Rectal smooth muscle tissue (tissue), 1 donor: Measurements from ENCODE around the gene APLF.
"Not testable (repeated sequence)": the region's sequence is repeated elsewhere in the genome, so short reads cannot be mapped to it uniquely, and the experiment has no call there.

Source experiments
- H3K27ac ChIP-seq: one replicate; pipeline ENCODE4 v1.7.0; 2013; ENCODE audit warnings: low read depth, low read length, inconsistent platforms
- H3K27me3 ChIP-seq: one replicate; pipeline ENCODE4 v1.7.0; 2013; ENCODE audit warnings: low read length; ENCODE audit not compliant: control insufficient read depth, insufficient read depth
- H3K36me3 ChIP-seq: one replicate; pipeline ENCODE4 v1.7.0; 2013; ENCODE audit warnings: low read length; ENCODE audit not compliant: control insufficient read depth, insufficient read depth
- H3K4me1 ChIP-seq: one replicate; pipeline ENCODE4 v1.7.0; 2013; ENCODE audit warnings: low read length; ENCODE audit not compliant: control insufficient read depth, insufficient read depth
- H3K4me3 ChIP-seq: one replicate; pipeline ENCODE4 v1.7.0; 2013; ENCODE audit warnings: low read length
- H3K9ac ChIP-seq: one replicate; pipeline ENCODE4 v1.7.0; 2013; ENCODE audit warnings: low read length

APLF gene

DNA sequence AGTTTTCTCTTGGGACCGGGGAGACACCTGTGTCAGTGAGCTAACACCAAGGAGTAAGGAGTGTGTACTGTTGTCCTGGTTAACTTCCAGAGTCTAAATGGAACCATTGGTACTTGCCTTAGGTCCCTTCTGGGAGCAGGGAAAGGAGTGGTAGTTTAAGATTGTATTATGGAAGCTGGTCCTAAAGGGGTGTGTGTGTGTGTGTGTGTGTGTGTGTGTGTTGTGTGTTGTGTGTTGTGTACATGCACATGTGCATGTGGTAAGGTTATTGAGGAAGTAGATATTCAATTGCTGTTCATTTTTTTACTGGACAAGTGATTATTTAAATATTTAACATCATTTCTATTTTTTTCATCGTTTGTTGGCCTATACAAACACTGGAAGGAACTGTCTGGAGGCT is 1.4 kb downstream of the APLF start:
- Histone ChIP-seq H3K9ac (no peak overlapping the region), H3K27me3 (no peaks in the 10 kb centered on the region), H3K4me3 (no peak overlapping the region), H3K4me1 (no peaks in the 10 kb centered on the region), H3K36me3 (no peaks in the 10 kb centered on the region), H3K27ac (no peak overlapping the region)

DNA sequence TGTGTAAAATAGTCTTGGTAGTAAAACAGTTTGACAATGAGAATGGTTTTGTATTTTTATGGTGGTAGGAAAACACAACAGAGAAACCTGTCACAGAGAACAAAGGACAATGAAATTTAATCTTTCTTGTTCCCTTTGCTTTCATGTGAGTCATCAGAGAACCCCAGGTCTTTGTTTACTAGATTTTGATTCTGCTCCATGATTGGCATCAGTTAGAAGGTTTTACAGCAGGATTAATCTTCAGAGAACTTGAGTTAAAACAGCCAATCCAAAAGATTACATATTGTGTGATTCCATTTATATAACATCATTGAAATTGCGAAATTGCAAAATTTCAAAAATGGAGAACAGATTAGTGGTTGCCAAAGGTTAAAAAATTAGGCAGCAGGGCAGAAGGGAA is 2.5 kb downstream of the APLF start:
- Histone ChIP-seq H3K36me3 (no peaks in the 10 kb centered on the region), H3K27ac (no peak overlapping the region), H3K4me1 (no peaks in the 10 kb centered on the region), H3K4me3 (no peak overlapping the region), H3K9ac (no peak overlapping the region), H3K27me3 (no peaks in the 10 kb centered on the region)

GRCh38 chr2:68471385-68471784 is 4.0 kb downstream of the APLF start:
- no peak overlapping the region for H3K27ac ChIP-seq
- no peak overlapping the region for H3K9ac ChIP-seq
- no peak overlapping the region for H3K4me3 ChIP-seq
- no peaks in the 10 kb centered on the region for H3K36me3 ChIP-seq
- no peaks in the 10 kb centered on the region for H3K4me1 ChIP-seq
- H3K27me3 ChIP-seq = no peaks in the 10 kb centered on the region

DNA sequence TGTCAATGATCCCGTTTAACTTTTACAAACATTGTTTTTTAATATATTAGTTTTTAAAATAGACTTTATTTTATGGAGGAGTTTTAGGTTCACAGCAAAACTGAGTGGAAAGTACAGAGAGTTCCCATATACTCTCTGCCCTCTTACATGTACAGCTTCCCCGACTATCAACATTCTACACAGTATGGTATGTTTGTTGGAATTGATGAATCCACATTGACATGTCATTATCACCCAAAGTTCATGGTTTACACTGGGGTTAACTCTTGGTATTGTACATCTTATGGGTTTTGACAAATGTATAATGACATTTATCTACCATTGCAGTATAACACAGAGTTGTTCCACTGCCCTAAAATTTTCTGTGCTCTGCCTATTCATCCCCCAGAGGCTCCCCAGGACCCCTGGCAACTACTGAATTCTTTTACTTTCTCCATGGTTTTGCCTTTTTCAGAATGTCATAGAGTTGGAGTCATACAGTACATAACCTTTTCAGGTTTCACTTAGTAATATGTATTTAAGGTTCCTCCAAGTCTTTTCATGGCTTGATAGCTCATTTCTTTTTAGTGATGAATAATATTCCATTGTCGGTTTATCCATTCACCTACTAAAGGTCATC is 5.5 kb downstream of the APLF start:
- Histone ChIP-seq H3K4me1 (no peaks in the 10 kb centered on the region), H3K4me3 (no peak overlapping the region), H3K27me3 (no peaks in the 10 kb centered on the region), H3K27ac (no peak overlapping the region), H3K36me3 (no peaks in the 10 kb centered on the region), H3K9ac (no peak overlapping the region)

- Histone ChIP-seq H3K4me3 (no peak overlapping the region), H3K27ac (no peak overlapping the region), H3K9ac (no peak overlapping the region), H3K36me3 (no peaks in the 10 kb centered on the region), H3K27me3 (no peaks in the 10 kb centered on the region), H3K4me1 (no peaks in the 10 kb centered on the region)
Measured at GRCh38 chr2:68475110-68475509, 7.7 kb downstream of the APLF start.

- Histone ChIP-seq H3K9ac (no peak overlapping the region), H3K27me3 (no peaks in the 10 kb centered on the region), H3K36me3 (no peaks in the 10 kb centered on the region), H3K4me1 (no peaks in the 10 kb centered on the region), H3K27ac (no peak overlapping the region), H3K4me3 (no peak overlapping the region)
Measured at GRCh38 chr2:68475576-68475975, 8.2 kb downstream of the APLF start.

DNA sequence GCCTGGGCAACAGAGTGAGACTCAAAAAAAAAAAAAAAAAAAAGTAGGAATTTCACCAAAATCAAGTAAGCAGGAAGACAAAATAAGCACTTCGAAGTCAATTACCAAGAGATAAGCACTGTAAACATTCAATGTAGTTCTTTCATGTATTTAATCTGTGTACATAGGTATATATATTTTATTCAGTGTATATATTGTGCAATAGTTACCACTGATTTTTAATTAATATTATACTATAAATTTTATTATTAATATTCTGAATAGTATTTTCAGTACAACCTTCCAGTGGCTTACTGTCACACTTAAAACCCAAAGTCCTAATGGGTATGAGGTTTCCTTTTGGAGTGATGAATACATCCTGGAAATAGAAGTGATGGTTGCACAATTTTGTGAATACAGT is 9.1 kb downstream of the APLF start:
- no peak overlapping the region for H3K9ac ChIP-seq
- no peaks in the 10 kb centered on the region for H3K36me3 ChIP-seq
- no peaks in the 10 kb centered on the region for H3K27me3 ChIP-seq
- H3K27ac ChIP-seq = no peak overlapping the region
- H3K4me1 ChIP-seq = no peaks in the 10 kb centered on the region
- H3K4me3 ChIP-seq = no peak overlapping the region

- no peak overlapping the region for H3K27ac ChIP-seq
- no peak overlapping the region for H3K9ac ChIP-seq
- no peaks in the 10 kb centered on the region for H3K4me1 ChIP-seq
- H3K4me3 ChIP-seq = no peak overlapping the region
- H3K36me3 ChIP-seq = no peaks in the 10 kb centered on the region
- no peaks in the 10 kb centered on the region for H3K27me3 ChIP-seq
Measured at GRCh38 chr2:68478688-68479087, 11.3 kb downstream of the APLF start.

GRCh38 chr2:68482296-68482820 is 15.0 kb downstream of the APLF start:
- H3K27ac ChIP-seq = no peak overlapping the region
- no peaks in the 10 kb centered on the region for H3K36me3 ChIP-seq
- no peaks in the 10 kb centered on the region for H3K4me1 ChIP-seq
- no peak overlapping the region for H3K4me3 ChIP-seq
- H3K9ac ChIP-seq = no peak overlapping the region
- H3K27me3 ChIP-seq = no peaks in the 10 kb centered on the region

DNA sequence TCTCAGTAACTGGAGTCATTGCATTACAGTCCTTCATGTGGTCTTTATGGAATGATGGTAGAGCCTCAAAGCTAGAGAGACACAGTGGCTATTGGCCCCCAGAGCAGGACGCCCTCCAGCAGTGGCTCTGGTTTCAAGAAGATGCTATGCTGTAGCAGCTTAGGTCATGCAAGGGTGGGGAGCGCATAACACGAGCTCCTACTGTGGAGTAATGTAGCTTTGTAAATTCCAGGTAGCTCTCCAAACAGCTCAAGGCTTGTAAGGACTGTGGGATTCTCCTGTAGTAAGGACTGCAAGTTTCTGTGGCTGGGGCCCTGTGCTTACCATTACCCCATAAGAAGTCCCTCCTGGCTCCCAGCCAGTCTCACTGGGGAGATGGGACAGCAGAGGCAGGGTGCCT is 15.6 kb downstream of the APLF start:
- H3K4me3 ChIP-seq = no peak overlapping the region
- no peak overlapping the region for H3K9ac ChIP-seq
- H3K4me1 ChIP-seq = no peaks in the 10 kb centered on the region
- H3K27ac ChIP-seq = no peak overlapping the region
- H3K36me3 ChIP-seq = no peaks in the 10 kb centered on the region
- H3K27me3 ChIP-seq = no peaks in the 10 kb centered on the region

DNA sequence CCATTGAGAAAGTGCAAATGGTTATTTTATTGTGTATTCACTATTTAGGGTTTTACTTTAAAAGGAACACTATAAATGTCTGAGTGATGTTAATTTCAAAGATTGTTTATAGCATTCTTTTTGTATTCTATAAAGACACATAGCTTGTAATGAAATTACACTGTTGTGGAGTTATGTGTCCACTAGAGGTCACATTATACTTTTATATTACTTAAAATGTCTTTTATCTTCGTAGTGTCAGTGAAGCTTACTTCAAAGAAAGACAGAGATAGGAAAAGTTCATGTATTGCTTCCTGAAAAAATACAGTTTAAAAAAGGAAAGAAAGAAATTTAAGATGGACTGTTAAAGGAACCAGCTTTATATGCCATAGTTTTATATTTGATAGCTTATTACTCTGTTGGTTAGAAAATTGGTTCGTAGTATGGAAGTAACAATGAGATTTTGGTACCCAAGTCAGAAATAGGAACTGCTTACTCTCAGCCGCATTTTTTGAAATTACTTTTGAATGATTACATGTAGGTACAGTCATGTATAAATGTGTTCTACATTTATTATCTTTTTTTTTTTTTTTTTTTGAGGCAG is 20.5 kb downstream of the APLF start:
- H3K27me3 ChIP-seq = no peaks in the 10 kb centered on the region
- no peaks in the 10 kb centered on the region for H3K4me1 ChIP-seq
- no peak overlapping the region for H3K27ac ChIP-seq
- H3K9ac ChIP-seq = no peak overlapping the region
- H3K4me3 ChIP-seq = no peak overlapping the region
- H3K36me3 ChIP-seq = no peaks in the 10 kb centered on the region

GRCh38 chr2:68488605-68489004 is 21.2 kb downstream of the APLF start:
- H3K4me3 ChIP-seq, H3K4me1 ChIP-seq, H3K9ac ChIP-seq, H3K27me3 ChIP-seq, H3K36me3 ChIP-seq, H3K27ac ChIP-seq: not testable (repeated sequence)

DNA sequence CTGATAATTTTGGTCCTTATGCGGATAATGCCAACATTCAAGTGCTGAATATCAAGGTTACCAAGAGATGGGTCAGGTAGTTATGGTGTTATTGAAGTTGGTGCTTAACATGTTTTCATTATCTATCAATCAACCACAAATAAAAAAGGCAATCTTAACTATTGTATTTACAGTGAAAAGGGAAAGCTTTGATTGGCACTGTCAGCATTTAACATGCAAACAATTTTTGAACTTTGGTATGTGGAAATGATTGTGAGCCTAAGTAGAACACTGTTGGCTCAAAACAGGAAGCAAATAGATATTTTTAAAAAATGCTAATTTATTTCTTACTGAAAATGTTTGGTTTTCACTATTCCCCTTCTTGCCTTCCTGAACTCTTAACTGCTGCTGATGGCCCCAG is 21.9 kb downstream of the APLF start:
- no peaks in the 10 kb centered on the region for H3K27me3 ChIP-seq
- H3K36me3 ChIP-seq = no peaks in the 10 kb centered on the region
- no peak overlapping the region for H3K4me3 ChIP-seq
- H3K4me1 ChIP-seq = no peaks in the 10 kb centered on the region
- no peak overlapping the region for H3K27ac ChIP-seq
- no peak overlapping the region for H3K9ac ChIP-seq
